Measurements from ENCODE around the gene TMEM219.

The TMEM219 gene

DNA sequence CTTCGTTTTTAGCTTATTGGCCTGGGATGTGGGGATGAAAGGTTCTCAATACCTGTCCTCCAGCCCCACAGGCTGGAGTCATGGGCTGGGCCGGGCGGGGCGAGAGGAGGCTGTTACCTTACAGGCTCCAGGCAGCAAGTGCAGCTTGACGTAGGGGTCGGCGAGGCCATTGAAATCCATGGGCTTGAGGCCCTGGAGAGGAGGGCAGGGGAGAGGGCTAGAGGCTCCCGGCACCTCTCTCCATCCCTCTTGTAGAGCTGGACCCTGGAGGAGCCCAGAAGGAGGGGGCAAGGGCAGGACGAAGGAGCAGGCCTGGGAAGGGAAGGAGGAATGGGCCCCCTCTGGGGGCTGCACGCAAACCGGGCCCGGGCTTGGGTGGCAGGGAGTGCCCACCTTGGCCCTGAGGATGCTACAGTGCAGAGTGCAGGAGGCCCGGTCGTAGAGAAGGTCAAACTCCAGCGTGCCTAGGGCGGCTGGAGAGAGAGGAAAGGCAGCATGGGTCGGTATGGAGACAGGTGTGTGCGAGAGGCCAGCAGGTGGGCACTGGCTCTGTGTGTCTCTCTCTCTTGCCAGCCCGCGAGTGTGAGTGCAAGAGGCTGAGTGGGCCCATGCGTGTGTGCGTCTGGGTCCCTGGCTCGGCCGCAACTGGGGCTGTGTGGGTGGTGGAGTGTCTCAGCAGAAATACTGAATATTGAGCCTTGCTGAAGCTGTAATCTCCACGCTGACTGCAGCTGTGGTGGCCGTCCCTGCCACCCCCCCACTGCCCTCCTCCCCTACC, 47.4 kb downstream of the TMEM219 start:
- Histone ChIP-seq H3K27me3 (ENCODE audit: insufficient read depth, poor library complexity, severe bottlenecking) (no peaks in the 10 kb centered on the region), H3K27ac (replicated peaks) (no peak overlapping the region), H3K4me3 (replicated peaks; ENCODE audit: insufficient read depth, low read length) (no peak overlapping the region)
- TF ChIP-seq POLR2AphosphoS5 (IDR thresholded peaks at IDR 0.05; ENCODE audit: low read depth) (no peak), GABPA (IDR thresholded peaks at IDR 0.05; ENCODE audit: low read depth) (no peak), SPI1 (IDR thresholded peaks at IDR 0.05; ENCODE audit: borderline replicate concordance, low read depth) (no peak)
- TF ChIP-seq, protein P1, sequence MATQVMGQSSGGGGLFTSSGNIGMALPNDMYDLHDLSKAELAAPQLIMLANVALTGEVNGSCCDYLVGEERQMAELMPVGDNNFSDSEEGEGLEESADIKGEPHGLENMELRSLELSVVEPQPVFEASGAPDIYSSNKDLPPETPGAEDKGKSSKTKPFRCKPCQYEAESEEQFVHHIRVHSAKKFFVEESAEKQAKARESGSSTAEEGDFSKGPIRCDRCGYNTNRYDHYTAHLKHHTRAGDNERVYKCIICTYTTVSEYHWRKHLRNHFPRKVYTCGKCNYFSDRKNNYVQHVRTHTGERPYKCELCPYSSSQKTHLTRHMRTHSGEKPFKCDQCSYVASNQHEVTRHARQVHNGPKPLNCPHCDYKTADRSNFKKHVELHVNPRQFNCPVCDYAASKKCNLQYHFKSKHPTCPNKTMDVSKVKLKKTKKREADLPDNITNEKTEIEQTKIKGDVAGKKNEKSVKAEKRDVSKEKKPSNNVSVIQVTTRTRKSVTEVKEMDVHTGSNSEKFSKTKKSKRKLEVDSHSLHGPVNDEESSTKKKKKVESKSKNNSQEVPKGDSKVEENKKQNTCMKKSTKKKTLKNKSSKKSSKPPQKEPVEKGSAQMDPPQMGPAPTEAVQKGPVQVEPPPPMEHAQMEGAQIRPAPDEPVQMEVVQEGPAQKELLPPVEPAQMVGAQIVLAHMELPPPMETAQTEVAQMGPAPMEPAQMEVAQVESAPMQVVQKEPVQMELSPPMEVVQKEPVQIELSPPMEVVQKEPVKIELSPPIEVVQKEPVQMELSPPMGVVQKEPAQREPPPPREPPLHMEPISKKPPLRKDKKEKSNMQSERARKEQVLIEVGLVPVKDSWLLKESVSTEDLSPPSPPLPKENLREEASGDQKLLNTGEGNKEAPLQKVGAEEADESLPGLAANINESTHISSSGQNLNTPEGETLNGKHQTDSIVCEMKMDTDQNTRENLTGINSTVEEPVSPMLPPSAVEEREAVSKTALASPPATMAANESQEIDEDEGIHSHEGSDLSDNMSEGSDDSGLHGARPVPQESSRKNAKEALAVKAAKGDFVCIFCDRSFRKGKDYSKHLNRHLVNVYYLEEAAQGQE (IDR thresholded peaks at IDR 0.05; ENCODE audit: insufficient replicate concordance, low read depth) = no peak
- TF ChIP-seq, protein P2, sequence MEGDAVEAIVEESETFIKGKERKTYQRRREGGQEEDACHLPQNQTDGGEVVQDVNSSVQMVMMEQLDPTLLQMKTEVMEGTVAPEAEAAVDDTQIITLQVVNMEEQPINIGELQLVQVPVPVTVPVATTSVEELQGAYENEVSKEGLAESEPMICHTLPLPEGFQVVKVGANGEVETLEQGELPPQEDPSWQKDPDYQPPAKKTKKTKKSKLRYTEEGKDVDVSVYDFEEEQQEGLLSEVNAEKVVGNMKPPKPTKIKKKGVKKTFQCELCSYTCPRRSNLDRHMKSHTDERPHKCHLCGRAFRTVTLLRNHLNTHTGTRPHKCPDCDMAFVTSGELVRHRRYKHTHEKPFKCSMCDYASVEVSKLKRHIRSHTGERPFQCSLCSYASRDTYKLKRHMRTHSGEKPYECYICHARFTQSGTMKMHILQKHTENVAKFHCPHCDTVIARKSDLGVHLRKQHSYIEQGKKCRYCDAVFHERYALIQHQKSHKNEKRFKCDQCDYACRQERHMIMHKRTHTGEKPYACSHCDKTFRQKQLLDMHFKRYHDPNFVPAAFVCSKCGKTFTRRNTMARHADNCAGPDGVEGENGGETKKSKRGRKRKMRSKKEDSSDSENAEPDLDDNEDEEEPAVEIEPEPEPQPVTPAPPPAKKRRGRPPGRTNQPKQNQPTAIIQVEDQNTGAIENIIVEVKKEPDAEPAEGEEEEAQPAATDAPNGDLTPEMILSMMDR (IDR thresholded peaks at IDR 0.05; ENCODE audit: insufficient read depth, low read length) = no peak
- DNase-seq (ENCODE audit: low read depth in 1 of 2, low spot score in 1 of 2) = no peak

DNA sequence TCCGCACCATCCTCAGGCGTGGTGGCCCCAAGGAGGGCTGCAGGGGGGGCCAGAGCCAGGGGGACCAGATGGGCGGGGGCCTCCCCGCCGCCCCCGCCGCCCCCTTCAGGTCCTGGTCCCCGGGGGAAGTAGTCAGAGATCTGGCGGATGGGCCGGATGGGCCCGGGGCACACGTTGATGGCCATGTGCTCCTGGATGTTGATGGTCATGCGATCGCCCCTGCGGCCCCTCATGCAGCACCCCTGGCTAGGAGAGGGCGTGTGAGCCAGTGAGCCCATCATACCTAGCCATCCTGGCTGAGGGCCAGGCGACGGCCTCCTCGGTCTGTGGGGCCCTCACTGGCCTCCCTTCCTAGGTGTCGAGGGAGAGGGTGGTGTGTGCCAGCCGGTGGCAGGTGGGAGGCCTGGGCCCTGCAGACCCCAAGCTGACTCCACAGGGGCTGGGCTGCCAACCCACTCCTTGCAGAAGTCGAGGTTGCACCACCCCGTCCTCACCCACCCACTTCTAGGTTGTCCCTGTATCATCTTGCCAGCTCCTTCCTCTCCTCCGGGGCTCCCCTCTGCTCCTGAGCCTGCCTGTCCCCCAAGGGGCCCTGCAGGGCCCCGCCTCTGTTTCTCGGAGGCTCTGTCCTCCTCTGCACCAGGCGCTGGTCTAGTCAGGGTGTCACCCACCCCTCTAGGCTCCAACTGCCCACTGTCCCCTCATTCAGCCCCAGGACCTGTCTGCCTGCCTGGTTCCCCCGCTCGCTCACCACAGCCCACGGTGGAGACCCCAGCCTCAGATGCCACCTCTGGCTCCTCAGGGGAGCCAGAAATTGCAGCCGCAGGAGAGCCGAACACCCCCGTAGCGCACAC, 48.3 kb downstream of the TMEM219 start:
- Histone ChIP-seq H3K27ac (replicated peaks) (no peak overlapping the region), H3K27me3 (ENCODE audit: insufficient read depth, poor library complexity, severe bottlenecking) (no peaks in the 10 kb centered on the region), H3K4me3 (replicated peaks; ENCODE audit: insufficient read depth, low read length) (peak overlapping the region; percentile 64)
- DNase-seq (ENCODE audit: low read depth in 1 of 2, low spot score in 1 of 2) = no peak
- TF ChIP-seq, protein P1 (IDR thresholded peaks at IDR 0.05; ENCODE audit: insufficient replicate concordance, low read depth) = no peak
- TF ChIP-seq POLR2AphosphoS5 (IDR thresholded peaks at IDR 0.05; ENCODE audit: low read depth) = no peak
- TF ChIP-seq, protein P2 (IDR thresholded peaks at IDR 0.05; ENCODE audit: insufficient read depth, low read length) = no peak
- no peak for TF ChIP-seq SPI1 (IDR thresholded peaks at IDR 0.05; ENCODE audit: borderline replicate concordance, low read depth)
- TF ChIP-seq GABPA (IDR thresholded peaks at IDR 0.05; ENCODE audit: low read depth) = no peak

DNA sequence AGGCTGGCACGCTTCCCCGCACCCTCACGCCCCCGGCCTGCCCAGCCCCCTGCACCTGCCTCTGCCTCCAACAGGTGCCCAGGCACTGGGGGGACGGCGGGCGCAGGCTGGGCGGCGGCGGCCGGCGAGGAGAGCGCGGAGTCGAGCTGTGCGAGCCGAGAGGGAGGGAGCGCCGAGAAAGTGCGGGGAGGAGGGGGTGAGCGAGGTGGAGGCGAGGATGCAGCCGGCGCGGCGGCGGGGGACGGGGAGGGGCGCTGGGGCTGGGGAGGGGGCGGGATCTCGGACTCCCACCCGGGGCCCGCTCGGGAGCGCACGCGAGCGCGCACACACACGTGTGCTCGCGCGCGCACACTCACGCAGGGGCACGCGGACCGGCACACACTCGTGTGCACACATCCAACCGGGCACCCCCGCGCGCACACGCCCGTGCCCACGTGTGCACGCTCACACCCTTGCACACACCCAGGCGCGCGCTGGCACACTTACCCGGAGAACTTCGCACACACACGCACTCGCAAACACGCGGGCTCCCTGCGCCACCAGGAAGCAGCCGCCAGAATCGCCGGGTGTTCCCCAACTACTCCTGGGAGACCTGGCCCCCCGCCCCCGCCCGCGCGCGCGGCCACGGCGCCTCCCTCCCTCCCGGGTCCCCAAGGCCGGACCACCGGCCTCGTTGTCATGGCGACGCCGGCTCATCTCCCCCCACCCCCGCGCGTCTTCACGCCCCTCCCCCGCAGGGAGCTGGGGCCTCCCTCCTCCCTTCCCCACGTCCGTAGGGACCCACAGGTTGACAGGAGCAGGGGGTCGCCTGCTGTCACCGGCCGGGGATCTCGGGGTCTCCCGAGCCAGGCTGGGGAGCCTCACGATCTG, 49.2 kb downstream of the TMEM219 start, which contains the start of gene DOC2A:
Gene DOC2A, minus strand, starts transcription at position 184 of the 870 bp plus-strand sequence. CDS start 805 bp downstream, outside the sequence.
- DNase-seq (ENCODE audit: low read depth in 1 of 2, low spot score in 1 of 2) = peak; percentile 28 to 81
- Histone ChIP-seq H3K27ac (replicated peaks) (no peak within 1 kb of the TSS), H3K27me3 (ENCODE audit: insufficient read depth, poor library complexity, severe bottlenecking) (no peaks in the 10 kb centered on the region), H3K4me3 (replicated peaks; ENCODE audit: insufficient read depth, low read length) (peak within 1 kb of the TSS; percentile 64)
- no peak for TF ChIP-seq POLR2AphosphoS5 (IDR thresholded peaks at IDR 0.05; ENCODE audit: low read depth)
